Dedifferentiated amniotic fluid mesenchymal stem cell (primary cell): ENCODE measurements around the gene ATG16L2.
"Not testable (repeated sequence)": the region's sequence is repeated elsewhere in the genome, so short reads cannot be mapped to it uniquely, and the experiment has no call there.

ENCODE experiments used
- DNase-seq: peaks from one replicate; pipeline ENCODE4 v3.0.0-alpha.2; 2016; ENCODE audit errors: extremely low spot score

Gene ATG16L2

DNA sequence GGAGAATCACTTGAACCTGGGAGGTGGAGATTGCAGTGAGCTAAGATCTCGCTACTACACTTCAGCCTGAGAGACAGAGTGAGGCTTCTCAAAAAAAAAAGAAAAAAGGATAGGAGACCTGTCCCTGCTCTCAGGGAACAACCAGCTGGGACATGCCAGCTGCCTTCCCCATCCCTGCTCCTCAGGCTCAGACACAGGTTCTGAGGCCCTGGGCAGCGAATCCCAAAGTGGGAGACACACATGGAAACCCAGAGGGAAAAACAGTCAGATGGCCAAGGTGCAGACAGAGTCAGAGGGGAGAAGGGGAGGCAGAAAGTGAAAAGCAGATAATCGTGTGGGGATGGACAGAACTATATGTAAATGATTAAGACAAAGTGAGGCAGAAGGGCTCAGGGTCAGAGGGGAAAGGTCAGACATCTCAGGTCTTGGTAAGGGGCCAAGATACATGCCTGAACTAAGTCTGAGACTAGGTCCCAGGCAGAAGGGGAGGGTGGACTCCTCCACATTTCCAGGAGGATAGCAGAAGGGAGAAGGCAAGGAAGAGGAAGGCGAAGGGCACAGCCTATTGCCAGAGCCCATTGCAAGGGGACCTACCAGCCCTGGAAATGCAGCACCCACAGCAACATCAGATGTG, 34.6 kb upstream of the ATG16L2 start:
- no peak for DNase-seq

GRCh38 chr11:72780296-72781062, 33.7 kb upstream of the ATG16L2 start:
- DNase-seq: no peak

GRCh38 chr11:72781063-72781312, 33.2 kb upstream of the ATG16L2 start:
- DNase-seq: no peak

GRCh38 chr11:72781313-72782080, 32.7 kb upstream of the ATG16L2 start:
- DNase-seq: no peak

DNA sequence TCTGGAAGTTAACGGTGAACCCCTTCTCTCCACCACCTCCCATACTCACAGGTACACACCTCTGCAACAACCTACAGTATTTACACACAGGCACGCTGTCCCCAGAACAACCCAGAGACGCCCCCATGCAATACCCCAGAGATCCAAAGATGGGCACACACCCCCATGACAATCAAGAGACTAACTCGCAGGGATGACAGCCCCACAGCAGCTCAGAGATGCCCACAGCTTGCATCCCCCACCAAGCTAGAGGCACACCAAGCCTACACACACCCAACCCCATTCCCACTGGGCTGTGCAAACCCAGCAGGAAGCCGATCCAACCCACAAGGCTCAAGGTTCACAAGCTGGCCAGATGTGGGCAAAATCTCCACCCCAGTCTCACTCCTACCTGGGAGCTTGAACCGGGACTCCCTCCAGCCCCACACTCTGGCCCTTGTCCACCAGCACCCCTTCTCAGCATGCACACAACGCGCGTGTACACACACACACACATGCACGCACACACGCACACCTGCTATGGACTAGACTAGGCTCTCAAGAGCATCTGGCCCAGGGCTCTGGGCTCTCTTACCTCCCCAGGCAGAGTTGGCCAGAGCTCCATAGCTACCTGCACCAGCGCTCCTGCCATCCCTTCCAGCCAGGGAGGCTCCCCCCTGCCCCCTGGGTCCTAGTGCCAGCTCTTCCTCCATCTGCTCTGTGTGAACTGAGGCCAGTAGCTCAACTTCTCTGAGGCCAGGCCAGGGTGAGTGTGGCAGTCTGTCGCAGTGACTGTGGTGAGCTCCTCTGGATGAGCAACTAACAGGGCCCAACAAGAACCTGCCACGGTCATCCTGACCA, 31.9 kb upstream of the ATG16L2 start:
- no peak for DNase-seq

DNA sequence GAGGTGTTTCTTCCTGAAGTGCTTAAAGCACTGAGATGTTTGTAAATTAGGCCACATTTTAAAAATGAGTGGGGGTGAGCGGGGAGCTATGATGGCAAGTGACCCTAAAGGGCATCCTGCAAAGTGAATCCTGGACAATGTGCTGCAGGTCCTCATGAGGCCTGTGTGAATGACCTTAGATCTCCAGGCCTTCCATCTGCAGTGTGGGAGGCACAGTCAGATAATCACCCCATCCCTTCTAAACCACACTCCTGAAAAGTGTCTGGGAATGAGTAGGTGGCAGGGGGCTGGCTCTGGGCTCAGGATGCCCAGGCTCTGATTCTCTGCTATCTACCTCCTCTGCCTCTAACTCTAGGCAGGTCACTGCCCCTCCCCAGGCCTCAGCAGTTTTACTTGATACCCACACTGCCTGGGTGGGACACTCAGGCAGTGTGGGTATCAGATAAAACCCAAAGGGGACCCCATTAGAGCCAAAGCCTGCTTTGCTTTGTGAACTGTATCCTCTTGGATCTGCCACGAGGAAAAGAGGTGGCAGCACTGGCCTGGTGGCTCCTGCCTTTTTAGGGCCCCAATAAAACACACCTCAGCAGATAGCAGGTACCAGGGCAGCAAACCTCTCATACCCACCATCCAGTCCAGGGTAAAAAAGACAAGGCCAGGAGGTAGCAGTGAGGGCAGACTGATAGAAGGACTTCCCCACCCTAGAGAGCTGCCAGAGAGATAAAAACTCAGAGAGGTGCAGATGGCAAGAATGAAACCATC, 30.9 kb upstream of the ATG16L2 start:
- no peak for DNase-seq

DNA sequence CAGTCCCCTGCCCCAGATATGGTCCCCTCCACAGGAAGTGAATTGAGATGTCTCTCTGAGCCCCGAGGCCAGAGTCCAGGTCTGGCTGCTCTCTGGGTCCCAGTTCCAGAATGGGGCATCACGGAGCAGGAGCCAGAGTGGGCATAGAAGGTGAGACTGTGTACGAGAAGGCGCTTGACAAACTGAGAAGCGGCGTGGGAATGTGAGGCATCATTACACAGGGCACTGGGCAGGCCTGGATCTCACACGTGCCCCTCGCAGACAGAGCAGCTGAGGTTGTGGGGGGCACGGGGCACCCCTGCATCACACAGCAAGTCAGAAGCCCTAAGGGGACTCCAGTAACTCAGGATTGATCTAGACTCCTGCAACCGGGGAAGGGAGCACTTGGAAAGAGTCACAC, 29.5 kb upstream of the ATG16L2 start:
- DNase-seq: no peak

GRCh38 chr11:72786305-72787215, 27.7 kb upstream of the ATG16L2 start:
- no peak for DNase-seq

GRCh38 chr11:72787216-72788104, 26.8 kb upstream of the ATG16L2 start:
- no peak for DNase-seq

DNA sequence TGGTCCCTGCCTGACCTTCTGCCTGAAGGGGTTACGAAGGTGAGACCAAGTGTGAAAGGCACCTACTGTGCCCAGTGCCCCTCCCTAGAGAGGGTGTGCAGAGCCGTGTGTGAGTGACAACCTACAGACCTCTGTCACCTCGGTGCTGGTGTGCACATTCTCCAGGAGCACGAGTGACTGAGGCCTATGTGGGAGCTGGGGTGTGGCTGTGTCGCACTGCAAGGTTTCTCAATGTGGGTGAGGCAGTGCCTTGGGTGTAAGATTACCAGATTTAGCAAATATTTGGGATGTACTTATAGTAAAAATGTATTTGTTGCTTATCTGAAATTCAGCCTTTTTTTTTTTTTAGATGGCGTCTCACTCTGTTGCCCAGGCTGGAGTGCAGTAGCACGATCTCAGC, 26.0 kb upstream of the ATG16L2 start:
- no peak for DNase-seq

DNA sequence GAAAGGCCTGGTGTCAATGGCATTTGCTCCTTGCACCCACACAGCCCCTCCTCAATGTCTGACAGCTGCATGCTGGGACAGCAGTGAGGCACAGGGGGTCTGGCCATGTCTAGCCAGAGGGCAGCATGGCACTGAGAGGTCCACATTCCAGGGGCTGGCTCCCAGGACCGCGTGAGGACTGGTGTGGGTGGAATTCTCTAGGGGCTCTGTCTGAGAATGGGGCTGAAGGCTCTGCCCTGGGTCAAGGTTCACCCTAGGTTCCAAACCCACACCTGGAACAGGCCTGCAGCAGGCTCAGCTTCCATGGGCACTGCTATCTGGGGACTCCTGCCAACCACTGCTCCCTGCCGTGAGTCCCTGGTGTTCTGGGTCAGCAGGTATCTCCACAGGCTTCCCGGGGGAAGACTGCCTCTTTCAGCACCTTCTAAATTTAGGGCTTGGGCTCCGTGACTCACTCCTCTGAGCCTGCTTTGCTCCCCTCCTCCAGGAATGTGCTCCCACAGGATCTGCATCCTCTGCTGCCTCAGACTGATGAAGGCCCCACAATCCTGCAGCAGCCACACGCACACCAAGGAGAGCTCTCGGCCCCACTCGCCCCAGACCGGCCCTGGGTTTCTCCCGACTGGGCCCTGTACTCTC, 24.6 kb upstream of the ATG16L2 start:
- no peak for DNase-seq

- DNase-seq: not testable (repeated sequence)
Measured at GRCh38 chr11:72791228-72791627, 23.0 kb upstream of the ATG16L2 start.

- no peak for DNase-seq
Measured at GRCh38 chr11:72792437-72793021, 21.7 kb upstream of the ATG16L2 start.

- no peak for DNase-seq
Measured at GRCh38 chr11:72793076-72793424, 21.2 kb upstream of the ATG16L2 start.

DNA sequence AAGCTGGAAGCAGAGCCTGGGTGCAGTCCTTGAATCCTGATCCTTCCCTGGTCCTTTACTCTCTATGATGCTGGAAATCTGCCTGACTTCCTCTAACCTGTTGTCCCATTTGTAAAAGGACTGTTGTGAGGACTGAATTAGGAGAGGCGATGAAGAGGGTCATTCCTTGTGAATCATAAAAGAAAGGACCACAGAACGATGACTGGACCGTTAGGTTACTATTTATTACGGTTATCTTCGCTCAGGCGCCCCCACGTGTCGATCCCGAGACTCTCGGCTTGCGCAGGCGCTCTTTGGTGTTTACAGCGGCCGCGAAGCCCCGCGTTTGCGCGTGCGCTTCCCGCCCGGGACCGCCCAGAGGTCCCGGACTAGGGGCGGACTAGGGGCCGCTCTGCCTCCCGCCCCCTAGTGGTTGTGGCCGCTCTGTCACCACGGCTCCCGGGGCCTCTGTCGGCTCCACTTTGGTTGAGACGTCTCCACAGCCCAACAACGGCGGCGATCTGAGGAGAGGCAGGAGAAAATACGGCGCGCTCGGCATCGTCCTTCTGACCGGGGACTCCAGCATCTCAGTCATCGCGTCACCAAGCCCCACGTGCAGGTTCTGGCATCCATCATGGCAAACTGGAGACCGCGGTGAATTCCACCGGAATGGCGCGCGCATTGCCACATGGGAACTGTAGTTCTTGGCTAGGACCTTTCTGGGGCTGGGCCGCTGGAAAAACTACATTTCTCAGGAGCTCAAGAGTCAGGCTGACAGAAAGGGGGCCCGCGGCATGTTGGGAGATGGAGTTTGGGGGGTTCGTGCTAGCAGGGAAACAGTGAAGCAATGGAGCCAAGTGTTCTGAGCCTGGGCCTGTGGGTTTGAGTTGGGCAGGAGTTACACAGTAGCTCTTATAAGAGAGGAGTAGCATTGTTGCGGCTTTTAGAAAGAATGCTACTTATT, 20.5 kb upstream of the ATG16L2 start, which contains the start of gene STARD10:
STARD10 (minus strand) TSS at position 623 of the 943 bp plus-strand sequence. CDS start 12,866 bp downstream, outside the sequence.
- peak; percentile 95 for DNase-seq

DNA sequence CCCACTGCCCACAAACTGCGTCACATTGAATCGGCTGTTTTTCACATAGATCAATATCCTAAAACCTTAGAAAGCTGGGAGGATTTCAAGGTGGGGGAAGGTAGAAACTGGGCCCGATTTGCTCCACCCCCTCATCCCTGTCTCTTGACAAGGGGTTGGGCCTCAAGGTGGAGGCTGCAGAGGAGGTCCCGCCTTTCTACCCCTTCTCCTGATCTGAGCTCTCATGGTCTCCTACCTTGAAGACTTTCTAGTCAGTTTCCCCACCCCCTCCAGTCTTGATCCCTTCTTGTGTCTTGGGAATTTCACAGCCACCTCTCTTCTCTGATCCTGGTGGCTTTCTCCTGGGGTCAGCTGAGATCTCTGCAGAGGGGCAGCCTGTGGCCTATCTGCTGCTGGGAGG, 15.8 kb upstream of the ATG16L2 start:
- no peak for DNase-seq

DNA sequence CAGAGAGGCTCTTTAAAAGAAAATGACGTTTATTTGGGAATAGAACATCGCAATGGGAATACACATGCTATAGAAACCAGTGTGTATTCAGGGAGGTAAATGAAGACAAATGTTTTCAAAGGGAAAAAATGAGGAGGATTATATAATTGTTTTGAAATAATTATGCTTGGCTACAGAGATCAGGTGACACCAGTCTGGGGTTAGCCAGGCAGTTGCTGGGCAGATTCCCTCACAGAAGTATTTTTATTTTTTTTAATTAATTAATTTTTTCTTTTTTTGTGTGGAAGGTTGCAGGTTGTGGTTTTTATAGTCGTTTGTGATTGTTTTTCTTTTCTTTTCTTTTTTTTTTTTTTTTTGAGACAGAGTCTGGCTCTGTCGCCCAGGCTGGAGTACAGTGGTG, 14.8 kb upstream of the ATG16L2 start:
- DNase-seq: no peak
